ENCODE results near the gene CDY2B. TPM values are rescaled to one million over a fixed set of nuclear protein-coding genes. Genes with fewer than 3 reads are reported as not detected.
"Not testable (repeated sequence)": the region's sequence is repeated elsewhere in the genome, so short reads cannot be mapped to it uniquely, and the experiment has no call there.

CDY2B gene
- total RNA-seq, 1 donor from 2014 or later = not detected

- H3K9me3 Mint-ChIP-seq; H3K27ac Mint-ChIP-seq; intact Hi-C loops (cut with micrococcal nuclease); H3K36me3 Mint-ChIP-seq (ENCODE audit: low read depth); H3K4me3 Mint-ChIP-seq; H3K27me3 Mint-ChIP-seq (ENCODE audit: insufficient read depth); H3K4me1 Mint-ChIP-seq (ENCODE audit: low read depth); DNase-seq (ENCODE audit: low spot score): not testable (repeated sequence)
Observed at GRCh38 chrY:17832149-17832548, 47.9 kb downstream of the CDY2B start.

Other genes with a start within 250 kb of the CDY2B start
- not detected in 2 replicates for gene CDY2A, start 145.6 kb upstream of the CDY2B start, total RNA-seq

Data from activated T-helper 1 cell treated with anti-CD3 and anti-CD28 coated beads, Interleukin-12 subunit alpha, Interleukin-12 subunit beta, Interleukin-2, Interleukin-4 antibody, amounts not matched to agents 30 ng/mL and 10 ng/mL and 1 ng/mL, durations not matched to agents 14 hours and 24 hours and 36 hours (primary cell).